ENCODE measurements around the gene PRPH. TPM values are rescaled to one million over a fixed set of nuclear protein-coding genes. Genes with fewer than 3 reads are reported as not detected.
A peak's percentile ranks its signal among the peaks of the same experiment; 100 is the strongest.

PRPH gene
- total and polyA plus RNA-seq, 2 of the 4 experiments (the other 2 are of a cell fraction): not detected

DNA sequence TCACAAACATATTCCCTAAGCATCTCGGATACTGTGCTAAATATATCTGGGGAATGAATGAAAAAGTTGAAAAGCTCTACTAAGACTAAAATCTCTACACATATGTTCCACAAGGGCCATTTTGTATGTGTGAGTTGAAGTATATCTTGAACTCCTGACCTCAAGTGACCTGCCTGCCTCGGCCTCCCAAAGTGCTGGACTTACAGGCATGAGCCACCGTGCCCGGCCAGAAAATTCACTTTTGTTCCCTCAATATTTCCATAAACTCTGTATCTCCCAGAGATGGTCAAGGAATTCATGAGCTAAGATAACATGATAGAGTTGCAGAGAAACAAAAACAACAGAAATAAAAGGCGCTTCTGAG is 31.6 kb upstream of the PRPH start:
- Histone ChIP-seq H3K79me1 (ENCODE audit: low read depth in 1 of 2, low read length in 2 of 2) (peaks cover 8 to 61% of the 10 kb centered on the region in 2 experiments; a peak in 3 of 4 replicates), H3K9me3 (ENCODE audit: control insufficient read depth, insufficient read depth, low read length) (no peaks in the 10 kb centered on the region), H3K14ac (replicated peaks; ENCODE audit: low read depth, low read length) (0 out of 2 replicates have a peak overlapping the region, but pooled peaks have one; percentile 54), H3K56ac (ENCODE audit: extremely low read depth, insufficient read depth, low read length) (no peak overlapping the region), H3K27ac (ENCODE audit: insufficient read depth, low read length) (no peak overlapping the region), H3K36me3 (ENCODE audit: control insufficient read depth, insufficient read depth, low read length) (peaks cover 10% of the 10 kb centered on the region), H2BK5ac (ENCODE audit: low read depth, low read length, poor library complexity, severe bottlenecking) (peak overlapping the region; percentile 40), H3K27me3 (ENCODE audit: control insufficient read depth, insufficient read depth, low read length) (no peaks in the 10 kb centered on the region), H3K9ac (ENCODE audit: low read depth, low read length) (no peak overlapping the region), H2AK9ac (replicated peaks; ENCODE audit: low read depth, low read length, poor library complexity) (no peak overlapping the region), H2BK20ac (ENCODE audit: low read depth, low read length) (0 out of 2 replicates have a peak overlapping the region, but pooled peaks have one; percentile 5), H4K5ac (ENCODE audit: low read depth, low read length) (no peak overlapping the region), H3K4me2 (ENCODE audit: low read depth, low read length) (peak overlapping the region; percentile 39; the same call in 1 of the 2 replicates), H2BK120ac (ENCODE audit: low read depth, low read length) (peak overlapping the region; percentile 13; the same call in 1 of the 2 replicates), H3K9me1 (ENCODE audit: insufficient read depth, low read length) (peaks cover 20% of the 10 kb centered on the region), H3K23ac (ENCODE audit: low read depth, low read length) (peak overlapping the region; percentile 9; the same call in 1 of the 2 replicates), H2BK15ac (ENCODE audit: low read depth, low read length) (peak overlapping the region; percentile 64; the same call in 1 of the 3 replicates), H4K20me1 (ENCODE audit: insufficient read depth, low read length) (peaks cover 39% of the 10 kb centered on the region), H3K4me1 (ENCODE audit: control insufficient read depth, insufficient read depth, low read length) (peaks cover 22% of the 10 kb centered on the region), H4K91ac (ENCODE audit: insufficient read depth, low read depth, low read length) (peak overlapping the region; percentile 33; the same call in 1 of the 2 replicates), H2AK5ac (ENCODE audit: low read depth, low read length) (peak overlapping the region; percentile 83; the same call in 1 of the 2 replicates), H2AFZ (replicated peaks; ENCODE audit: low read length, poor library complexity) (no peak overlapping the region), H4K8ac (ENCODE audit: low read depth in 2 of 2, low read length in 2 of 2) (peak overlapping the region in 1 of 2 experiments; percentile 30; a peak in 2 of 4 replicates), H3K18ac (ENCODE audit: low read depth, low read length) (no peak overlapping the region), H3K4ac (ENCODE audit: low read depth, low read length) (peak overlapping the region; percentile 35; the same call in 1 of the 2 replicates), H3K4me3 (ENCODE audit: insufficient read depth, low read depth, low read length) (no peak overlapping the region)
- ATAC-seq (ENCODE audit: low read depth) (no peak), DNase-seq (no peak)
- in situ Hi-C loops (cut with MboI; ENCODE audit: low sequenced_read_pairs) (no loop called here), intact Hi-C loops (cut with micrococcal nuclease) (loop anchor here (10.0 kb wide), 1 partner anchor 129 kb away; the partner anchor contains the start of gene TUBA1B), dilution Hi-C loops (cut with HindIII; ENCODE audit: low sequenced_read_pairs, unreplicated experiment) (no loop called here)
- no TSS peak for BruUV-seq (replicated peaks)
- WGBS, 2 experiments (ENCODE audit: extremely low coverage in 2 of 2, insufficient read length in 1 of 2): no CpG with 5 or more reads among the region's 5 CpGs
- ChIA-PET CTCF (interaction anchor here (0.8 to 1.1 kb wide), 2 partner anchors 20 to 84 kb away, joined by 3 to 4 read pairs; no protein-coding TSS in a partner anchor), POLR2A (ENCODE audit: unreplicated experiment) (no interaction called here)
- no peak for TF ChIP-seq POLR2A (IDR thresholded peaks at IDR 0.05; ENCODE audit: low read depth, low read length)
- no peak for TF ChIP-seq FOS (IDR thresholded peaks at IDR 0.05; ENCODE audit: low read depth, low read length)
- no peak for TF ChIP-seq SMC3 (IDR thresholded peaks at IDR 0.05; ENCODE audit: low read depth, low read length)
- TF ChIP-seq MAZ (IDR thresholded peaks at IDR 0.05; ENCODE audit: borderline replicate concordance, low read depth, low read length): no peak
- TF ChIP-seq, protein P1, sequence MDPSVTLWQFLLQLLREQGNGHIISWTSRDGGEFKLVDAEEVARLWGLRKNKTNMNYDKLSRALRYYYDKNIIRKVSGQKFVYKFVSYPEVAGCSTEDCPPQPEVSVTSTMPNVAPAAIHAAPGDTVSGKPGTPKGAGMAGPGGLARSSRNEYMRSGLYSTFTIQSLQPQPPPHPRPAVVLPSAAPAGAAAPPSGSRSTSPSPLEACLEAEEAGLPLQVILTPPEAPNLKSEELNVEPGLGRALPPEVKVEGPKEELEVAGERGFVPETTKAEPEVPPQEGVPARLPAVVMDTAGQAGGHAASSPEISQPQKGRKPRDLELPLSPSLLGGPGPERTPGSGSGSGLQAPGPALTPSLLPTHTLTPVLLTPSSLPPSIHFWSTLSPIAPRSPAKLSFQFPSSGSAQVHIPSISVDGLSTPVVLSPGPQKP (IDR thresholded peaks at IDR 0.05; ENCODE audit: borderline replicate concordance, low read depth, low read length): no peak
- TF ChIP-seq RFX5 (IDR thresholded peaks at IDR 0.05; ENCODE audit: low read depth, low read length): no peak
- TF ChIP-seq MXI1 (IDR thresholded peaks at IDR 0.05; ENCODE audit: borderline replicate concordance, low read depth, low read length): no peak
- TF ChIP-seq, protein P2, sequence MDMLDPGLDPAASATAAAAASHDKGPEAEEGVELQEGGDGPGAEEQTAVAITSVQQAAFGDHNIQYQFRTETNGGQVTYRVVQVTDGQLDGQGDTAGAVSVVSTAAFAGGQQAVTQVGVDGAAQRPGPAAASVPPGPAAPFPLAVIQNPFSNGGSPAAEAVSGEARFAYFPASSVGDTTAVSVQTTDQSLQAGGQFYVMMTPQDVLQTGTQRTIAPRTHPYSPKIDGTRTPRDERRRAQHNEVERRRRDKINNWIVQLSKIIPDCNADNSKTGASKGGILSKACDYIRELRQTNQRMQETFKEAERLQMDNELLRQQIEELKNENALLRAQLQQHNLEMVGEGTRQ (IDR thresholded peaks at IDR 0.05; ENCODE audit: low read depth, low read length): no peak
